HG03064 (cell line): ENCODE measurements around the gene NT5M.
A peak's percentile ranks its signal among the peaks of the same experiment; 100 is the strongest.
"Not testable (repeated sequence)": the region's sequence is repeated elsewhere in the genome, so short reads cannot be mapped to it uniquely, and the experiment has no call there.

ENCODE experiments used
- ATAC-seq: cut with Tn5 transposase; IDR thresholded peaks from one replicate; pipeline ENCODE4 v1.9.1; 2021; ENCODE audit warnings: low read depth; ENCODE audit not compliant: unreplicated experiment

NT5M gene

GRCh38 chr17:17300624-17301568, 2.3 kb upstream of the NT5M start:
- ATAC-seq = no peak

- not testable (repeated sequence) for ATAC-seq
These were observed 1.5 kb upstream of the NT5M start for GRCh38 chr17:17301659-17302058.

- ATAC-seq = no peak
These were observed 796 bp downstream of the NT5M start for GRCh38 chr17:17303847-17304490.

GRCh38 chr17:17304521-17304985, 1.4 kb downstream of the NT5M start:
- ATAC-seq = no peak

GRCh38 chr17:17305281-17305801, 2.2 kb downstream of the NT5M start:
- ATAC-seq = peak; percentile 61

- ATAC-seq = no peak
These were observed 6.2 kb downstream of the NT5M start for GRCh38 chr17:17309356-17309755.

- ATAC-seq = no peak
These were observed 10.3 kb downstream of the NT5M start for GRCh38 chr17:17313350-17313991.

- no peak for ATAC-seq
These were observed 11.4 kb downstream of the NT5M start for GRCh38 chr17:17314501-17315071.

GRCh38 chr17:17315142-17315821, 12.1 kb downstream of the NT5M start:
- ATAC-seq = no peak

GRCh38 chr17:17320188-17320910, 17.2 kb downstream of the NT5M start:
- no peak for ATAC-seq

- no peak for ATAC-seq
These were observed 17.7 kb downstream of the NT5M start for GRCh38 chr17:17320911-17321220.

GRCh38 chr17:17321356-17322025, 18.3 kb downstream of the NT5M start:
- no peak for ATAC-seq

GRCh38 chr17:17322516-17323510, 19.6 kb downstream of the NT5M start:
- no peak for ATAC-seq

- no peak for ATAC-seq
These were observed 21.4 kb downstream of the NT5M start for GRCh38 chr17:17324616-17325015.

GRCh38 chr17:17325228-17325627, 22.1 kb downstream of the NT5M start:
- ATAC-seq = no peak

- no peak for ATAC-seq
These were observed 22.6 kb downstream of the NT5M start for GRCh38 chr17:17325816-17326215.

- ATAC-seq = no peak
These were observed 23.2 kb downstream of the NT5M start for GRCh38 chr17:17326275-17326875.
